Suprapubic skin (tissue), 4 donors: ENCODE data around the gene NCOA1. TPM values are rescaled to one million over a fixed set of nuclear protein-coding genes. Genes with fewer than 3 reads are reported as not detected.

ENCODE experiments used
- DNase-seq, 2 donors: peaks; one replicate each; pipeline ENCODE4 v3.0.0-alpha.2; 2019; ENCODE audit warnings: low spot score in 2 of 2
- H3K27ac ChIP-seq: fragments of 200-600 bp; sonication (generic); one replicate; pipeline ENCODE4 v1.5.1; 2019
- H3K27me3 ChIP-seq: fragments of 200-600 bp; sonication (generic); one replicate; pipeline ENCODE4 v1.5.1; 2019
- H3K36me3 ChIP-seq: fragments of 200-600 bp; sonication (generic); one replicate; pipeline ENCODE4 v1.5.1; 2019
- H3K4me1 ChIP-seq: fragments of 200-600 bp; sonication (generic); one replicate; pipeline ENCODE4 v1.5.1; 2019
- H3K4me3 ChIP-seq: fragments of 200-600 bp; sonication (generic); one replicate; pipeline ENCODE4 v1.5.1; 2019; ENCODE audit warnings: mild to moderate bottlenecking
- H3K9me3 ChIP-seq: fragments of 200-600 bp; sonication (generic); one replicate; pipeline ENCODE4 v1.5.1; 2019
- EP300 ChIP-seq: sonication (generic); formaldehyde crosslinking; IDR thresholded peaks from one replicate; pipeline ENCODE4 v1.6.1; 2017; ENCODE audit warnings: antibody characterized with exemption
- POLR2A ChIP-seq, 2 donors: fragments of 450-650 bp; IDR thresholded peaks; one replicate each; pipeline ENCODE4 v1.6.1; 2017; ENCODE audit warnings: antibody characterized with exemption in 2 of 2, mild to moderate bottlenecking in 2 of 2, moderate library complexity in 2 of 2
- POLR2AphosphoS5 ChIP-seq, 3 donors: sonication (generic); formaldehyde crosslinking; IDR thresholded peaks; one replicate each; pipeline ENCODE4 v1.6.1; 2017; ENCODE audit warnings: antibody characterized with exemption in 3 of 3
- WGBS: methylation state at CpG from one replicate; pipeline ENCODE4 v1.1.5; 2018; 5-methylcytosine and 5-hydroxymethylcytosine counted together
- total RNA-seq, 4 donors: library from RNA; depleted of rRNA; stranded (reverse); fragments of >200 nt; gene quantifications; one replicate each; pipeline ENCODE4 v1.1.0, GENCODE V29; 2016
- TF ChIP-seq, protein P1 (sequence below), 2 donors: fragments of 200-600 bp in 1 of 2; fragments of 450-650 bp in 1 of 2; sonication (generic) in 1 of 2; IDR thresholded peaks; one replicate each; pipeline ENCODE4 v1.5.1; 2016 to 2019; ENCODE audit warnings: antibody characterized with exemption in 2 of 2, mild to moderate bottlenecking in 1 of 2, moderate library complexity in 1 of 2

The NCOA1 gene
- total RNA-seq, 4 donors from 2014 or later = 40.5 to 66.1 (median 47.2) TPM

DNA sequence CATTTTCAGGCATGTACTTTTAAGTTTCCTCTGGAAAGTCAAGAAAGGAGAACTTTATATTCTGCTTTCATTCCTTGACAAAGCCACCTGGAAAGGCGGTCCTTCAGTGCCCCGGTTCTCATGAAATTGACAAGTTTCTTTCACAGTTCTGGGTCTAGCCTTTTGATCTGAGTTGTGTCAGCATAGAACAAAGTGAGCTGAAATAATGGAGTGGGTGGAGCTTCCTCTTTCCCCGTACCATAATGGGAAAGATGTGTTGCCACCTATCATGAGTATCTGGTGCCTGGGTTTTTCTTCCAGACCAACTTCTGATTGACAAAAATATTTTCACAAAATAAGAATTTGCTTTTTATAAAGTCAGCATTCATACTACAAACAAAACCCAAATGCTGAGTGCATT, 252.9 kb downstream of the NCOA1 start:
- Histone ChIP-seq H3K27ac (no peak overlapping the region), H3K27me3 (no peaks in the 10 kb centered on the region), H3K9me3 (no peaks in the 10 kb centered on the region), H3K4me1 (peaks cover 10% of the 10 kb centered on the region), H3K4me3 (no peak overlapping the region), H3K36me3 (peaks cover 37% of the 10 kb centered on the region)
- 61% methylated on average over 3 of the region's 3 CpGs for WGBS
- DNase-seq = no peak
- no peak for TF ChIP-seq EP300
- TF ChIP-seq, protein P1, sequence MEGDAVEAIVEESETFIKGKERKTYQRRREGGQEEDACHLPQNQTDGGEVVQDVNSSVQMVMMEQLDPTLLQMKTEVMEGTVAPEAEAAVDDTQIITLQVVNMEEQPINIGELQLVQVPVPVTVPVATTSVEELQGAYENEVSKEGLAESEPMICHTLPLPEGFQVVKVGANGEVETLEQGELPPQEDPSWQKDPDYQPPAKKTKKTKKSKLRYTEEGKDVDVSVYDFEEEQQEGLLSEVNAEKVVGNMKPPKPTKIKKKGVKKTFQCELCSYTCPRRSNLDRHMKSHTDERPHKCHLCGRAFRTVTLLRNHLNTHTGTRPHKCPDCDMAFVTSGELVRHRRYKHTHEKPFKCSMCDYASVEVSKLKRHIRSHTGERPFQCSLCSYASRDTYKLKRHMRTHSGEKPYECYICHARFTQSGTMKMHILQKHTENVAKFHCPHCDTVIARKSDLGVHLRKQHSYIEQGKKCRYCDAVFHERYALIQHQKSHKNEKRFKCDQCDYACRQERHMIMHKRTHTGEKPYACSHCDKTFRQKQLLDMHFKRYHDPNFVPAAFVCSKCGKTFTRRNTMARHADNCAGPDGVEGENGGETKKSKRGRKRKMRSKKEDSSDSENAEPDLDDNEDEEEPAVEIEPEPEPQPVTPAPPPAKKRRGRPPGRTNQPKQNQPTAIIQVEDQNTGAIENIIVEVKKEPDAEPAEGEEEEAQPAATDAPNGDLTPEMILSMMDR (IDR thresholded peaks at IDR 0.05) = no peak
- no peak for TF ChIP-seq POLR2A (IDR thresholded peaks at IDR 0.05)

DNA sequence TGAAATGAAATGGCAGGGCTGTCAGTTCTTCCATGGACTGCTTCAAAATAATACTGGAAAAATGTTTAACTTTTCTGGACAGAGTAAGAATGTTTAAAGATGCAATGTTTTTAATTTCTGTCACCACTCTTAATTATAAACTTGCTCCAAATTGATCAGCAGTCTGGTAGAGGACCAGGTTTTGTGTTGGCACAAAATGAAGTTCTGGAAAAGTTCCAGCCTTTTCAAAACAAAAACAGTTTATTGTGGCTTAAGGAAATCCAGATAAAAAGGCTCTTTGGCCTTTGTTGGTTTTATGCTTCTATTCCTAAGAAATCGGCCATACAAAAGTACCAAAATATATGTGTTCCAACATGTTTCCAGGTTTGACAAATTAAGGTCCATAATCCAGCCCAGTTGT, 253.3 kb downstream of the NCOA1 start:
- H3K4me3 ChIP-seq = no peak overlapping the region
- WGBS = 59% methylated on average over 1 of the region's 1 CpG
- H3K36me3 ChIP-seq = peaks cover 37% of the 10 kb centered on the region
- H3K4me1 ChIP-seq = peaks cover 10% of the 10 kb centered on the region
- no peak for DNase-seq
- H3K9me3 ChIP-seq = no peaks in the 10 kb centered on the region
- no peak overlapping the region for H3K27ac ChIP-seq
- TF ChIP-seq, protein P1 (IDR thresholded peaks at IDR 0.05) = no peak
- no peak for TF ChIP-seq POLR2AphosphoS5 (IDR thresholded peaks at IDR 0.05)
- no peak for TF ChIP-seq EP300
- no peak for TF ChIP-seq POLR2A (IDR thresholded peaks at IDR 0.05)
- H3K27me3 ChIP-seq = no peaks in the 10 kb centered on the region

DNA sequence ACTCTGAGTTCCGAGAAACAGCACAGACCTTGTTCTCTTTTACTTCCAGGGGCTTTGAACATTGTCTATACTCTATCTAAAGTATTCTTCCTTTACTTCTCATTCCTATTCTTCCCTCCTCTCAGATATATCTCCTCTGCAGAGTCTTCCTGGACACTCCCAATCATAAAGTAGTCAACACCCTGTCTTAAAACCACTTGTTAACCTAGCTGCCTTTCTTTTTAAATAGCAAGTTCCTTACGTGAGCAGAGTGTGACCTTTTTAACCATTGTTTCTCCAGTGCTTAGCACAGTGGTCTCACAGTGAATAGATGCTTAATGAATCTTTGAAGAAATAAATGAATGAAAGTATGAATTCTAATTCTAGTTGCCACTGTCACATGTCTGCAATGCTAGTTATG, 254.8 kb downstream of the NCOA1 start:
- Histone ChIP-seq H3K36me3 (peaks cover 32% of the 10 kb centered on the region), H3K4me1 (peaks cover 10% of the 10 kb centered on the region), H3K27ac (no peak overlapping the region), H3K4me3 (no peak overlapping the region), H3K27me3 (no peaks in the 10 kb centered on the region), H3K9me3 (no peaks in the 10 kb centered on the region)
- TF ChIP-seq POLR2AphosphoS5 (IDR thresholded peaks at IDR 0.05) (no peak), EP300 (no peak), POLR2A (IDR thresholded peaks at IDR 0.05) (no peak)
- TF ChIP-seq, protein P1 (IDR thresholded peaks at IDR 0.05) = no peak
- WGBS = 83% methylated on average over 2 of the region's 2 CpGs
- DNase-seq = no peak

DNA sequence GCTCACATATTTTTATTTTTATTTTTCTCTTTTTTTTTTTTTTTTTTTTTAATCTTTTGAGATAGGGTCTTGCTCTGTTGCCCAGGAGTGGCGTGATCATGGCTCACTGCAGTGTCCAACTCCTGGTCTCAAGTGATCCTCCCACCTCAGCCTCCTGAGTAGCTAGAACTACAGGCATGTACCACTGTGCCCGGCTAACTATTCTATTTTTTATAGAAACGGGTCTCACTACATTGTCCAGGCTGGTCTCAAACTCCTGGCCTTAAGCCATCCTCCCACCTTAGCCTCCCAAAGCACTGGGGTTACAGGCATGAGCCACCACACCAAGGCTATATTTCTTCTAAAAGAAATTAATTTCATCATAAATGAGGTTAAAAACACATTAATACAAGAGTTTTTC, 256.2 kb downstream of the NCOA1 start:
- Histone ChIP-seq H3K27me3 (no peaks in the 10 kb centered on the region), H3K9me3 (no peaks in the 10 kb centered on the region), H3K4me3 (no peak overlapping the region), H3K36me3 (peaks cover 31% of the 10 kb centered on the region), H3K27ac (no peak overlapping the region), H3K4me1 (peaks cover 10% of the 10 kb centered on the region)
- WGBS = 92% methylated on average over 3 of the region's 3 CpGs
- TF ChIP-seq POLR2A (IDR thresholded peaks at IDR 0.05) (no peak), POLR2AphosphoS5 (IDR thresholded peaks at IDR 0.05) (no peak), EP300 (no peak)
- TF ChIP-seq, protein P1 (IDR thresholded peaks at IDR 0.05) = no peak
- no peak for DNase-seq

DNA sequence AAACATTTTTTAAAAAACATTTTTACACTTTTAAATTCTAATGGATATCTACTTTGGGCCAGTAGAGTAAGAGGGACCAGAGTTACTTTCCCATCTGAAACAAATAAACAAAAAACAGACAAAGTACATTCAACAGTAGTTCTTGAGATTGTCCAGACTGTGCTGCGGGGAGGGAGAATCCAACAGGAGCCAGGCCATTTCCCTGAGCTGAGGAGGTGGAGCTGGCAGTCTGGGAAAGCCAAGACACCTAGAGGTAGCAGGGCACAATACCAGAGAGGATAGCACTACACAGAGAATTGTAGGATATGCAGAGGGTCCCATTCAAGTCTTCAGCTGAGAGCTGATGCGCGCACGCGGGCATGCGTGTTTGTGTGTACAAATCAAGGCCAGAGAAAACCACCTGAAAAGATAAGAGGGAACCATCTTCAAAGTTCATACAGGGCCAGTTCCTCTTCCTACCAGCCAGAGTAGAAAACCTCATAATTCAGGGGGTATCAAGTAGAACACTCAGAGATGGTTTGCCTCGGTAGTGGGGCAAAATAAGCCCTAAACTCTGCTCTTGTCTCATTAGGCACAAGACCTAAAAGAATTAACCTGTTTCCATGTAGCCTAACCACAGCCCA, 258.1 kb downstream of the NCOA1 start:
- no peak overlapping the region for H3K27ac ChIP-seq
- peaks cover 39% of the 10 kb centered on the region for H3K36me3 ChIP-seq
- H3K27me3 ChIP-seq = no peaks in the 10 kb centered on the region
- no peak for DNase-seq
- WGBS = 94% methylated on average over 7 of the region's 7 CpGs
- H3K4me3 ChIP-seq = no peak overlapping the region
- TF ChIP-seq EP300 (no peak), POLR2AphosphoS5 (IDR thresholded peaks at IDR 0.05) (no peak), POLR2A (IDR thresholded peaks at IDR 0.05) (no peak)
- TF ChIP-seq, protein P1 (IDR thresholded peaks at IDR 0.05) = no peak
- H3K9me3 ChIP-seq = no peaks in the 10 kb centered on the region
- no peaks in the 10 kb centered on the region for H3K4me1 ChIP-seq
